SK-N-SH treated with all-trans-retinoic acid at 6 μM for 48 hours (cell line): Measurements from ENCODE around the gene MYCBPAP.
A peak's percentile ranks its signal among the peaks of the same experiment; 100 is the strongest.

Source experiments
- ATAC-seq: fragments of 200-7000 bp; cut with Tn5 transposase; 3 replicates; pipeline ENCODE4 v1.9.1; 2020; ENCODE audit warnings: mild to moderate bottlenecking, moderate library complexity
- ARNTL ChIP-seq: fragments of 450-650 bp; formaldehyde crosslinking; IDR thresholded peaks from 2 replicates; pipeline ENCODE4 v1.5.0; 2020; ENCODE audit warnings: low read depth, mild to moderate bottlenecking, moderate library complexity, borderline replicate concordance
- BACH2 ChIP-seq: fragments of 250-450 bp; sonication (Bioruptor Pico); IDR thresholded peaks from 2 replicates; pipeline ENCODE4 v1.9.0; 2021; ENCODE audit warnings: mild to moderate bottlenecking, borderline replicate concordance
- CSDC2 ChIP-seq: fragments of 250-450 bp; sonication (Bioruptor Pico); IDR thresholded peaks from 2 replicates; pipeline ENCODE4 v1.5.0; 2020; ENCODE audit warnings: mild to moderate bottlenecking, moderate library complexity
- CSRNP3 ChIP-seq: fragments of 250-450 bp; sonication (Bioruptor Pico); IDR thresholded peaks from 2 replicates; pipeline ENCODE4 v1.5.1; 2021; ENCODE audit warnings: mild to moderate bottlenecking, moderate library complexity
- GLIS3 ChIP-seq: fragments of 250-450 bp; sonication (Bioruptor Pico); IDR thresholded peaks from 2 replicates; pipeline ENCODE4 v1.5.0; 2020; ENCODE audit warnings: mild to moderate bottlenecking, moderate library complexity
- ISL1 ChIP-seq: fragments of 250-450 bp; sonication (Bioruptor Pico); IDR thresholded peaks from 2 replicates; pipeline ENCODE4 v2.1.2; 2022; ENCODE audit warnings: mild to moderate bottlenecking, moderate library complexity
- OSR1 ChIP-seq: fragments of 250-450 bp; sonication (Bioruptor Pico); IDR thresholded peaks from 2 replicates; pipeline ENCODE4 v1.8.0; 2022; ENCODE audit warnings: moderate library complexity, mild to moderate bottlenecking, inconsistent platforms
- PPARA ChIP-seq: fragments of 250-450 bp; sonication (Bioruptor Pico); IDR thresholded peaks from 2 replicates; pipeline ENCODE4 v1.5.0; 2020; ENCODE audit warnings: mild to moderate bottlenecking, borderline replicate concordance
- RARB ChIP-seq: fragments of 250-450 bp; sonication (Bioruptor Pico); IDR thresholded peaks from 2 replicates; pipeline ENCODE4 v1.8.0; 2021; ENCODE audit warnings: mild to moderate bottlenecking, moderate library complexity
- SNAI2 ChIP-seq: fragments of 250-450 bp; sonication (Bioruptor Pico); IDR thresholded peaks from 2 replicates; pipeline ENCODE4 v1.5.0; 2020; ENCODE audit warnings: mild to moderate bottlenecking, moderate library complexity
- TSHZ2 ChIP-seq: fragments of 250-450 bp; sonication (Bioruptor Pico); IDR thresholded peaks from 2 replicates; pipeline ENCODE4 v1.5.0; 2020; ENCODE audit warnings: mild to moderate bottlenecking, moderate library complexity
- ZC3H10 ChIP-seq: fragments of 250-450 bp; sonication (Bioruptor Pico); IDR thresholded peaks from 2 replicates; pipeline ENCODE4 v1.5.1; 2021; ENCODE audit warnings: mild to moderate bottlenecking, moderate library complexity
- ZFP3 ChIP-seq: fragments of 250-450 bp; sonication (Bioruptor Pico); IDR thresholded peaks from 2 replicates; pipeline ENCODE4 v1.5.0; 2020; ENCODE audit warnings: mild to moderate bottlenecking, moderate library complexity
- ZFP30 ChIP-seq: fragments of 450-650 bp; formaldehyde crosslinking; IDR thresholded peaks from 2 replicates; pipeline ENCODE4 v1.5.0; 2022; ENCODE audit warnings: mild to moderate bottlenecking, moderate library complexity
- ZNF565 ChIP-seq: fragments of 450-650 bp; formaldehyde crosslinking; conservative IDR thresholded peaks from 2 replicates; pipeline ENCODE4 v1.5.0; 2020; ENCODE audit warnings: low read depth, mild to moderate bottlenecking, moderate library complexity
- ZNF70 ChIP-seq: fragments of 450-650 bp; formaldehyde crosslinking; IDR thresholded peaks from 2 replicates; pipeline ENCODE4 v1.5.0; 2020; ENCODE audit warnings: mild to moderate bottlenecking, moderate library complexity
- ZNF8 ChIP-seq: fragments of 450-650 bp; formaldehyde crosslinking; IDR thresholded peaks from 2 replicates; pipeline ENCODE4 v1.5.0; 2020; ENCODE audit warnings: mild to moderate bottlenecking, moderate library complexity
- TF ChIP-seq, protein P1 (sequence below): fragments of 250-450 bp; sonication (Bioruptor Pico); IDR thresholded peaks from 2 replicates; pipeline ENCODE4 v1.8.0; 2021; ENCODE audit warnings: low read depth, mild to moderate bottlenecking, moderate library complexity, borderline replicate concordance
- TF ChIP-seq, protein P2 (sequence below): fragments of 250-450 bp; sonication (Bioruptor Pico); IDR thresholded peaks from 2 replicates; pipeline ENCODE4 v1.5.1; 2020; ENCODE audit warnings: low read depth, mild to moderate bottlenecking, moderate library complexity
- TF ChIP-seq, protein P3 (sequence below): fragments of 250-450 bp; sonication (Bioruptor Pico); IDR thresholded peaks from 2 replicates; pipeline ENCODE4 v1.8.0; 2020; ENCODE audit warnings: mild to moderate bottlenecking, moderate library complexity, borderline replicate concordance

The MYCBPAP gene

GRCh38 chr17:50467855-50468303 is 40.4 kb upstream of the MYCBPAP start:
- TF ChIP-seq ZC3H10: no peak
- TF ChIP-seq, protein P1, sequence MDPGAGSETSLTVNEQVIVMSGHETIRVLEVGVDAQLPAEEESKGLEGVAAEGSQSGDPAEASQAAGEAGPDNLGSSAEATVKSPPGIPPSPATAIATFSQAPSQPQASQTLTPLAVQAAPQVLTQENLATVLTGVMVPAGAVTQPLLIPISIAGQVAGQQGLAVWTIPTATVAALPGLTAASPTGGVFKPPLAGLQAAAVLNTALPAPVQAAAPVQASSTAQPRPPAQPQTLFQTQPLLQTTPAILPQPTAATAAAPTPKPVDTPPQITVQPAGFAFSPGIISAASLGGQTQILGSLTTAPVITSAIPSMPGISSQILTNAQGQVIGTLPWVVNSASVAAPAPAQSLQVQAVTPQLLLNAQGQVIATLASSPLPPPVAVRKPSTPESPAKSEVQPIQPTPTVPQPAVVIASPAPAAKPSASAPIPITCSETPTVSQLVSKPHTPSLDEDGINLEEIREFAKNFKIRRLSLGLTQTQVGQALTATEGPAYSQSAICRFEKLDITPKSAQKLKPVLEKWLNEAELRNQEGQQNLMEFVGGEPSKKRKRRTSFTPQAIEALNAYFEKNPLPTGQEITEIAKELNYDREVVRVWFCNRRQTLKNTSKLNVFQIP: no peak
- TF ChIP-seq ARNTL (CRISPR knock-in tag): no peak
- TF ChIP-seq, protein P2, sequence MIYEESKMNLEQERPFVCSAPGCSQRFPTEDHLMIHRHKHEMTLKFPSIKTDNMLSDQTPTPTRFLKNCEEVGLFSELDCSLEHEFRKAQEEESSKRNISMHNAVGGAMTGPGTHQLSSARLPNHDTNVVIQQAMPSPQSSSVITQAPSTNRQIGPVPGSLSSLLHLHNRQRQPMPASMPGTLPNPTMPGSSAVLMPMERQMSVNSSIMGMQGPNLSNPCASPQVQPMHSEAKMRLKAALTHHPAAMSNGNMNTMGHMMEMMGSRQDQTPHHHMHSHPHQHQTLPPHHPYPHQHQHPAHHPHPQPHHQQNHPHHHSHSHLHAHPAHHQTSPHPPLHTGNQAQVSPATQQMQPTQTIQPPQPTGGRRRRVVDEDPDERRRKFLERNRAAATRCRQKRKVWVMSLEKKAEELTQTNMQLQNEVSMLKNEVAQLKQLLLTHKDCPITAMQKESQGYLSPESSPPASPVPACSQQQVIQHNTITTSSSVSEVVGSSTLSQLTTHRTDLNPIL: no peak
- TF ChIP-seq ZNF8 (CRISPR knock-in tag): no peak
- TF ChIP-seq, protein P3, sequence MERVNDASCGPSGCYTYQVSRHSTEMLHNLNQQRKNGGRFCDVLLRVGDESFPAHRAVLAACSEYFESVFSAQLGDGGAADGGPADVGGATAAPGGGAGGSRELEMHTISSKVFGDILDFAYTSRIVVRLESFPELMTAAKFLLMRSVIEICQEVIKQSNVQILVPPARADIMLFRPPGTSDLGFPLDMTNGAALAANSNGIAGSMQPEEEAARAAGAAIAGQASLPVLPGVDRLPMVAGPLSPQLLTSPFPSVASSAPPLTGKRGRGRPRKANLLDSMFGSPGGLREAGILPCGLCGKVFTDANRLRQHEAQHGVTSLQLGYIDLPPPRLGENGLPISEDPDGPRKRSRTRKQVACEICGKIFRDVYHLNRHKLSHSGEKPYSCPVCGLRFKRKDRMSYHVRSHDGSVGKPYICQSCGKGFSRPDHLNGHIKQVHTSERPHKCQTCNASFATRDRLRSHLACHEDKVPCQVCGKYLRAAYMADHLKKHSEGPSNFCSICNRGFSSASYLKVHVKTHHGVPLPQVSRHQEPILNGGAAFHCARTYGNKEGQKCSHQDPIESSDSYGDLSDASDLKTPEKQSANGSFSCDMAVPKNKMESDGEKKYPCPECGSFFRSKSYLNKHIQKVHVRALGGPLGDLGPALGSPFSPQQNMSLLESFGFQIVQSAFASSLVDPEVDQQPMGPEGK (CRISPR knock-in tag): no peak
- TF ChIP-seq CSDC2 (CRISPR knock-in tag): no peak
- TF ChIP-seq BACH2 (CRISPR knock-in tag): no peak
- no peak for TF ChIP-seq ISL1
- TF ChIP-seq CSRNP3 (CRISPR knock-in tag): no peak
- no peak for TF ChIP-seq PPARA (CRISPR knock-in tag)
- TF ChIP-seq ZNF70 (CRISPR knock-in tag): no peak
- no peak for TF ChIP-seq GLIS3 (CRISPR knock-in tag)
- TF ChIP-seq SNAI2: no peak
- TF ChIP-seq ZFP3 (CRISPR knock-in tag): no peak
- TF ChIP-seq TSHZ2 (CRISPR knock-in tag): no peak
- TF ChIP-seq ZNF565: no peak
- no peak for ATAC-seq

DNA sequence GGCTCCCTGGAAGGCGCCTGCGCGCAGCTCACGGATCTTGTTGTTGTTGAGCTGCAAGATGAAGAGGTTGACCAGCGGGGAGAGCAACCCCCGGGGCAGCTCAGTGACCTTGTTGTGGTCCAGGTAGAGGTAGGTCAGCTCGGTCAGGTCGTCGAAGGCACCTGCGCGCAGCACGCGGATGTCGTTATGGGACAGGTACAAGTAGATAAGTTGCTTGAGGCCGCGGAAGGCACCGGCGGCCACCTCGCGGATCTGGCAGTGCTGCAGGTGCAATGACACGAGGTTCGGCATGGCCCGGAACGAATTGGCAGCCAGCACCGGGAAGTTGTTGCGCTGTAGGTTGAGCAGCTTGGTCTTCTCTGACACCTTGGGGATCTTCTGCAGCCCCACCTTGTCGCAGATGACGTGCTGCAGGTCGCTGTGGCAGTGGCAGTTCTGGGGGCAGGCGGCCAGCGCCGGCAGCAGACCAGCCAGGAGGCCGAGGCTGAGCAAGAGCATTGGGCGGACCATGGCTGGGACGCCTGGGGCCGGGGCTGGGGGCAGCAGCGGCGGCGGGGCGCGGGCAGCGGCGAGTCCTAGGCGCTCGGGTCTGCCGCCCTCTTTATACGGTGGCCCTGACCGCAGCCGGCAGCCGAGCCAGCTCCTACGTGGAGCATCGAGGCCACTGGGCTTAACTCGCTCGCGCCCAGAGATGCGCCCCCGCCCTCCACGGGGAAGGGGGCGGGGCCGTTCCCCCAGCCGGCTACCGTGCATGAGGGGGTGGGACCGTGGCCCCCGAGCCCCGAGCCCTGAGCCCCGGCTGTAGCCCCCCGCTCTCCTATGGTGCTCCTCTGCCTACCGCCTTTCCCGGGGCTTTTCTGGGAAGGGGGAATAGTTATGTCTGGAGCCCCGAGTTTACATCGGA is 39.7 kb upstream of the MYCBPAP start, which contains the start of gene CHAD:
TSS of gene CHAD (minus strand) at position 577 of the 904 bp plus-strand sequence. CDS start at position 510, 67 bp downstream.
- peak; percentile 63 for ATAC-seq
- TF ChIP-seq ZFP3 (CRISPR knock-in tag): no peak
- TF ChIP-seq TSHZ2 (CRISPR knock-in tag): no peak
- TF ChIP-seq, protein P3 (CRISPR knock-in tag): no peak
- no peak for TF ChIP-seq OSR1
- no peak for TF ChIP-seq ZFP30 (CRISPR knock-in tag)
- no peak for TF ChIP-seq BACH2 (CRISPR knock-in tag)
- no peak for TF ChIP-seq ZC3H10
- TF ChIP-seq PPARA (CRISPR knock-in tag): no peak
- TF ChIP-seq, protein P2: no peak
- no peak for TF ChIP-seq ISL1
- TF ChIP-seq CSDC2 (CRISPR knock-in tag): no peak
- no peak for TF ChIP-seq ARNTL (CRISPR knock-in tag)
- TF ChIP-seq, protein P1: no peak
- TF ChIP-seq RARB (CRISPR knock-in tag): no peak
